Activated CD4-positive, alpha-beta T cell treated with anti-CD3 and anti-CD28 coated beads, Interleukin-2, amount 10 ng/mL, durations not matched to agents 7 days and 5 days (primary cell): ENCODE measurements around the gene LMNA. TPM values are rescaled to one million over a fixed set of nuclear protein-coding genes. Genes with fewer than 3 reads are reported as not detected.
"Not testable (repeated sequence)": the region's sequence is repeated elsewhere in the genome, so short reads cannot be mapped to it uniquely, and the experiment has no call there.

Experiments
- CTCF ChIA-PET: fragments of 350-600 bp; sonication (Branson Sonifier 250); formaldehyde crosslinking; loops from one replicate; lab custom pipeline; 2021; ENCODE audit warnings: antibody characterized with exemption; lab: Charles Lee
- POLR2A ChIA-PET: fragments of 350-600 bp; sonication (Branson Sonifier 250); formaldehyde crosslinking; loops from one replicate; lab custom pipeline; 2021; ENCODE audit warnings: antibody characterized with exemption; lab: Charles Lee
- DNase-seq: peaks from one replicate; pipeline ENCODE4 v3.0.0-alpha.2; 2020
- H3K27ac Mint-ChIP-seq: one replicate; pipeline ENCODE4 v1.8.0; 2021; ENCODE audit warnings: mild to moderate bottlenecking, moderate library complexity, mixed read lengths
- H3K27me3 Mint-ChIP-seq: one replicate; pipeline ENCODE4 v1.8.0; 2021; ENCODE audit warnings: mixed read lengths
- H3K36me3 Mint-ChIP-seq: one replicate; pipeline ENCODE4 v1.8.0; 2021; ENCODE audit warnings: low read depth, mixed read lengths
- H3K4me1 Mint-ChIP-seq: one replicate; pipeline ENCODE4 v1.8.0; 2021; ENCODE audit warnings: mixed read lengths
- H3K4me3 Mint-ChIP-seq: one replicate; pipeline ENCODE4 v1.8.0; 2021; ENCODE audit warnings: mild to moderate bottlenecking, moderate library complexity, mixed read lengths
- H3K9me3 Mint-ChIP-seq: one replicate; pipeline ENCODE4 v1.8.0; 2021; ENCODE audit warnings: mixed read lengths
- total RNA-seq, 2 experiments: library from RNA; stranded (reverse); gene quantifications; one replicate each; pipeline ENCODE4 v1.2.3, GENCODE V29; 2021

The LMNA gene
- total RNA-seq, 2 experiments from 2014 or later, result 38.3 to 43.5 TPM

- Mint-ChIP-seq H3K4me3 (no peak overlapping the region), H3K27ac (no peak overlapping the region), H3K4me1 (peaks cover 30% of the 10 kb centered on the region), H3K9me3 (no peaks in the 10 kb centered on the region), H3K36me3 (no peaks in the 10 kb centered on the region), H3K27me3 (peaks cover 46% of the 10 kb centered on the region)
- CTCF ChIA-PET, result interaction anchor here (0.6 to 25.5 kb wide), 6 partner anchors 13 to 284 kb away, joined by 3 to 645 read pairs (median 4); no protein-coding TSS in a partner anchor
- no peak for DNase-seq
- POLR2A ChIA-PET, result no interaction called here
Measured at GRCh38 chr1:156111355-156111962, 3.1 kb upstream of the LMNA start.

- no peak overlapping the region for H3K4me3 Mint-ChIP-seq
- POLR2A ChIA-PET, result no interaction called here
- H3K27me3 Mint-ChIP-seq, result peaks cover 43% of the 10 kb centered on the region
- CTCF ChIA-PET, result interaction anchor here (0.6 to 25.5 kb wide), 7 partner anchors 12 to 254 kb away, joined by 3 to 645 read pairs (median 3); no protein-coding TSS in a partner anchor
- peaks cover 27% of the 10 kb centered on the region for H3K4me1 Mint-ChIP-seq
- no peaks in the 10 kb centered on the region for H3K9me3 Mint-ChIP-seq
- no peak for DNase-seq
- H3K36me3 Mint-ChIP-seq, result no peaks in the 10 kb centered on the region
- H3K27ac Mint-ChIP-seq, result no peak overlapping the region
Measured at GRCh38 chr1:156112276-156113137, 2.0 kb upstream of the LMNA start.

GRCh38 chr1:156113282-156113950 is 1.1 kb upstream of the LMNA start:
- ChIA-PET POLR2A (no interaction called here), CTCF (interaction anchor here (0.6 to 25.5 kb wide), 7 partner anchors 10 to 255 kb away, joined by 3 to 645 read pairs (median 6); no protein-coding TSS in a partner anchor)
- Mint-ChIP-seq H3K4me3 (peak overlapping the region; percentile 78), H3K4me1 (peaks cover 30% of the 10 kb centered on the region), H3K27me3 (peaks cover 43% of the 10 kb centered on the region), H3K36me3 (no peaks in the 10 kb centered on the region), H3K27ac (no peak overlapping the region), H3K9me3 (no peaks in the 10 kb centered on the region)
- DNase-seq, result no peak

GRCh38 chr1:156114919-156115513 is 505 bp downstream of the LMNA start:
- H3K27ac Mint-ChIP-seq, result peak overlapping the region; percentile 52
- no peak for DNase-seq
- no peaks in the 10 kb centered on the region for H3K36me3 Mint-ChIP-seq
- ChIA-PET POLR2A (interaction anchor here (0.6 kb wide), 2 partner anchors 49 to 190 kb away, joined by 3 read pairs; no protein-coding TSS in a partner anchor), CTCF (interaction anchor here (1.1 to 25.5 kb wide), 7 partner anchors 8 to 37 kb away, joined by 3 to 645 read pairs (median 6); no protein-coding TSS in a partner anchor)
- no peaks in the 10 kb centered on the region for H3K9me3 Mint-ChIP-seq
- H3K4me3 Mint-ChIP-seq, result peak overlapping the region; percentile 78
- peaks cover 36% of the 10 kb centered on the region for H3K4me1 Mint-ChIP-seq
- peaks cover 43% of the 10 kb centered on the region for H3K27me3 Mint-ChIP-seq

- Mint-ChIP-seq H3K27ac (peak overlapping the region; percentile 83), H3K4me3 (peak overlapping the region; percentile 78), H3K27me3 (peaks cover 42% of the 10 kb centered on the region), H3K9me3 (no peaks in the 10 kb centered on the region), H3K4me1 (peaks cover 43% of the 10 kb centered on the region), H3K36me3 (no peaks in the 10 kb centered on the region)
- ChIA-PET POLR2A (interaction anchor here (0.6 kb wide), 1 partner anchor 190 kb away, joined by 3 read pairs; no protein-coding TSS in a partner anchor), CTCF (interaction anchor here (1.1 to 25.5 kb wide), 6 partner anchors 11 to 32 kb away, joined by 4 to 645 read pairs (median 8); no protein-coding TSS in a partner anchor)
- DNase-seq, result no peak
Measured at GRCh38 chr1:156115514-156116374, 1.2 kb downstream of the LMNA start.

- peak overlapping the region; percentile 83 for H3K27ac Mint-ChIP-seq
- H3K4me1 Mint-ChIP-seq, result peaks cover 43% of the 10 kb centered on the region
- CTCF ChIA-PET, result interaction anchor here (0.7 to 25.5 kb wide), 5 partner anchors 10 to 190 kb away, joined by 3 to 645 read pairs (median 7); partner anchors contain the start of gene TMEM79
- H3K9me3 Mint-ChIP-seq, DNase-seq, POLR2A ChIA-PET, H3K36me3 Mint-ChIP-seq: not testable (repeated sequence)
- peak overlapping the region; percentile 78 for H3K4me3 Mint-ChIP-seq
- H3K27me3 Mint-ChIP-seq, result peaks cover 38% of the 10 kb centered on the region
Measured at GRCh38 chr1:156116731-156117130, 2.2 kb downstream of the LMNA start.

GRCh38 chr1:156117414-156118176 is 3.1 kb downstream of the LMNA start:
- Mint-ChIP-seq H3K27me3 (peaks cover 32% of the 10 kb centered on the region), H3K9me3 (no peaks in the 10 kb centered on the region), H3K4me3 (no peak overlapping the region), H3K36me3 (no peaks in the 10 kb centered on the region), H3K4me1 (peaks cover 46% of the 10 kb centered on the region), H3K27ac (no peak overlapping the region)
- ChIA-PET CTCF (interaction anchor here (1.3 to 25.5 kb wide), 5 partner anchors 9 to 20 kb away, joined by 5 to 645 read pairs (median 7); no protein-coding TSS in a partner anchor), POLR2A (no interaction called here)
- DNase-seq, result no peak

GRCh38 chr1:156118177-156118868 is 3.8 kb downstream of the LMNA start:
- CTCF ChIA-PET, result interaction anchor here (1.3 to 25.5 kb wide), 3 partner anchors 9 to 21 kb away, joined by 5 to 645 read pairs (median 6); no protein-coding TSS in a partner anchor
- Mint-ChIP-seq H3K4me3 (no peak overlapping the region), H3K9me3 (no peaks in the 10 kb centered on the region), H3K36me3 (no peaks in the 10 kb centered on the region), H3K27ac (no peak overlapping the region), H3K27me3 (peaks cover 27% of the 10 kb centered on the region), H3K4me1 (peaks cover 54% of the 10 kb centered on the region)
- no peak for DNase-seq
- POLR2A ChIA-PET, result no interaction called here

GRCh38 chr1:156119503-156120209 is 5.1 kb downstream of the LMNA start:
- Mint-ChIP-seq H3K4me1 (peaks cover 56% of the 10 kb centered on the region), H3K36me3 (no peaks in the 10 kb centered on the region), H3K4me3 (no peak overlapping the region), H3K9me3 (no peaks in the 10 kb centered on the region), H3K27ac (peak overlapping the region; percentile 1), H3K27me3 (peaks cover 15% of the 10 kb centered on the region)
- DNase-seq, result no peak
- CTCF ChIA-PET, result interaction anchor here (1.2 to 25.5 kb wide), 5 partner anchors 9 to 102 kb away, joined by 3 to 645 read pairs (median 4); no protein-coding TSS in a partner anchor
- POLR2A ChIA-PET, result no interaction called here

GRCh38 chr1:156120318-156120717 is 5.8 kb downstream of the LMNA start:
- ChIA-PET CTCF (interaction anchor here (1.2 to 25.5 kb wide), 5 partner anchors 8 to 102 kb away, joined by 3 to 645 read pairs (median 4); no protein-coding TSS in a partner anchor), POLR2A (no interaction called here)
- H3K4me1 Mint-ChIP-seq, result peaks cover 58% of the 10 kb centered on the region
- H3K27me3 Mint-ChIP-seq, result peaks cover 10% of the 10 kb centered on the region
- H3K9me3 Mint-ChIP-seq, result no peaks in the 10 kb centered on the region
- DNase-seq, result no peak
- peak overlapping the region; percentile 1 for H3K27ac Mint-ChIP-seq
- no peaks in the 10 kb centered on the region for H3K36me3 Mint-ChIP-seq
- H3K4me3 Mint-ChIP-seq, result no peak overlapping the region
